Stomach (tissue), 4 donors: ENCODE measurements around the gene AREL1.

ENCODE experiments used
- EP300 ChIP-seq: sonication (generic); formaldehyde crosslinking; IDR thresholded peaks from one replicate; pipeline ENCODE4 v1.6.1; 2017; ENCODE audit warnings: antibody characterized with exemption
- POLR2A ChIP-seq, 4 donors: fragments of 450-650 bp; IDR thresholded peaks; one replicate each; pipeline ENCODE4 v1.6.1; 2016; ENCODE audit warnings: antibody characterized with exemption in 4 of 4, control low read depth in 2 of 4, mild to moderate bottlenecking in 1 of 4, moderate library complexity in 1 of 4
- POLR2AphosphoS5 ChIP-seq, 3 donors: sonication (generic); formaldehyde crosslinking; IDR thresholded peaks; one replicate each; pipeline ENCODE4 v1.6.1; 2016; ENCODE audit warnings: antibody characterized with exemption in 3 of 3
- TF ChIP-seq, protein P1 (sequence below), 7 experiments: fragments of 450-650 bp in 4 of 7; fragments of 200-600 bp in 3 of 7; sonication (generic) in 3 of 7; IDR thresholded peaks; one replicate each; pipeline ENCODE4 v1.5.1; 2016 to 2019; ENCODE audit warnings: antibody characterized with exemption in 7 of 7, control low read depth in 2 of 7, mild to moderate bottlenecking in 1 of 7

DNA sequence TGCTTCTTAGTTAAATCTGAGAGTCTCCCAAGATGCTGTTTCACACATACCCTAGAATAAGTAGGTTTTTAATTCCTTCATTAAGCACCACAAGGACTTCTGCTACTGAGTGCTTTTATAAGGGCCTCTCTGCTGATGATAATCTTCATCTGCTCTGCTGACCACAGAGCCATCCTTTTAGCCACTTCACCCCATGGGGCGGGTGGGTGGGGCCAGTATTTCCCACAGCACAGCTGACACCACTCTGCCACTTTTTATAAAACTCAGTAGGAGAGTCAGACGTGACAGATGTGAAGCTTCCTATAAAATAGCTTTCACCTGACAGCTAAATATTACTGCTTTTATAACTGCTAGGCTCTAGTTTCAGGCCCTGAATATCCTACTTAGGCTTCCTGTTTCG is 20.3 kb upstream of the AREL1 start:
- TF ChIP-seq, protein P1, sequence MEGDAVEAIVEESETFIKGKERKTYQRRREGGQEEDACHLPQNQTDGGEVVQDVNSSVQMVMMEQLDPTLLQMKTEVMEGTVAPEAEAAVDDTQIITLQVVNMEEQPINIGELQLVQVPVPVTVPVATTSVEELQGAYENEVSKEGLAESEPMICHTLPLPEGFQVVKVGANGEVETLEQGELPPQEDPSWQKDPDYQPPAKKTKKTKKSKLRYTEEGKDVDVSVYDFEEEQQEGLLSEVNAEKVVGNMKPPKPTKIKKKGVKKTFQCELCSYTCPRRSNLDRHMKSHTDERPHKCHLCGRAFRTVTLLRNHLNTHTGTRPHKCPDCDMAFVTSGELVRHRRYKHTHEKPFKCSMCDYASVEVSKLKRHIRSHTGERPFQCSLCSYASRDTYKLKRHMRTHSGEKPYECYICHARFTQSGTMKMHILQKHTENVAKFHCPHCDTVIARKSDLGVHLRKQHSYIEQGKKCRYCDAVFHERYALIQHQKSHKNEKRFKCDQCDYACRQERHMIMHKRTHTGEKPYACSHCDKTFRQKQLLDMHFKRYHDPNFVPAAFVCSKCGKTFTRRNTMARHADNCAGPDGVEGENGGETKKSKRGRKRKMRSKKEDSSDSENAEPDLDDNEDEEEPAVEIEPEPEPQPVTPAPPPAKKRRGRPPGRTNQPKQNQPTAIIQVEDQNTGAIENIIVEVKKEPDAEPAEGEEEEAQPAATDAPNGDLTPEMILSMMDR (IDR thresholded peaks at IDR 0.05): no peak
- TF ChIP-seq POLR2A (IDR thresholded peaks at IDR 0.05) (no peak), POLR2AphosphoS5 (IDR thresholded peaks at IDR 0.05) (no peak), EP300 (no peak)
